ENCODE measurements around the gene OTOS.

OTOS gene

DNA sequence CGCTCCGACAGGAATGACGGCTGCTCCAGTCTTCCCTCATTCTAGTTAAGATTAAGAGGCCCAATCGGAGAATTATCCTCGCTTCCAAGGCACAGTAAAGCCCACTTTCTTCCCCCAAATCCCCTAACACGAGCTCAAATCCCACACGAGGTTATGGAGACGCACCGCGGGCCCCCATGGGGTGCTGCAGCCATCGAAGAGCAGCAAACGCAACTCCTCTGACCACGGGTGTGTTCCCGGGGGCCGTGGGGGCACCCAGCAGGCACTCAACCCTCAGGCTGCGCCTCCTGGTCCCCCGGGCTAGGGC, 4.8 kb downstream of the OTOS start:
- no peak for DNase-seq

DNA sequence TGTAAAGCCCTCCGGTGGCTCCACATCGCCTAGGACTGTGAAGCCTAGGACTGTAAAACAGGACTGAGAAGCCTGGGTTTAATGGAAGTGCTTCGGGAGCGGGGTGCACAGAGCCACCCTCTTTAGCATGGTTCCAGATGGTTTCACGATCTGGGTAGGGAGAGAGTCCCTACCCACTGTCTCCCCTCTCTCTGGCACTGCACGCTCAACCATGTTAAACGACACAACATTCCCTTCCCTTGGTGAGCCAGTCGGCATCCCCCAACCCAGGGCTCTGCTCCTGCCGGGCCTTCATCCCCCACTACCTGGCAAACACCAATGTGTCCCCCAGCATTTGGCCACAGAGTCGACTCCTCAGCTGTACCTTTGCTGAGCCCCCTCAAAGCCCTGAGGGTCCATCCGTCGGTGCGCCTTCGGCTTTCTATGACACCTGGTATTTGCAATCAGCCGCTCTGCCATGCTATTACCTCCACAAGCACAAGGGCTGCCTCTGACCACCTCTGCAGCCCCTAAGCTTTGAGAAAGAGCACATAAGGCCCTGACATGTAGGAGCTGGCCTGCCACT, 5.4 kb downstream of the OTOS start:
- no peak for DNase-seq

DNA sequence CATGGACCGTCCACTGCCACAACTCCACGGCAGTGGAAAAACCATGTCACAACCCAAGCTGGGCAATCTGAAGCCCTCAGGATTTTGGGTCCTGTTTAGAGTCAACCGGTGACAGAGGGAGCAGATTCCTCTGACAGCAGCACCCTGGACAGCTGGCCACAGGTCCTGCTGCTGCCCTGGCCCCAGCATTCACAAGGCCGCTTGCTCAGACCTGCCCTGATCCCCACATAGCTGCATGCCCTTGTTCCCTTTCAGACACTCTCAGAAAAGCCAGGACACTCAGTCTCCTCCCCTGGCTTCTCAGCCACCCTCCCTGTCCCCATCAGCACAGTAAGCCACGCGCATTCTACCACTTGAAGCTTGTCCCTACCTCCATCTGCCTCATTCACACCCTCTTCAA, 6.0 kb downstream of the OTOS start:
- DNase-seq: no peak

- no peak for DNase-seq
Measured at GRCh38 chr2:240133401-240133800, 7.1 kb downstream of the OTOS start.

- DNase-seq: no peak
Measured at GRCh38 chr2:240132651-240132980, 7.8 kb downstream of the OTOS start.

DNA sequence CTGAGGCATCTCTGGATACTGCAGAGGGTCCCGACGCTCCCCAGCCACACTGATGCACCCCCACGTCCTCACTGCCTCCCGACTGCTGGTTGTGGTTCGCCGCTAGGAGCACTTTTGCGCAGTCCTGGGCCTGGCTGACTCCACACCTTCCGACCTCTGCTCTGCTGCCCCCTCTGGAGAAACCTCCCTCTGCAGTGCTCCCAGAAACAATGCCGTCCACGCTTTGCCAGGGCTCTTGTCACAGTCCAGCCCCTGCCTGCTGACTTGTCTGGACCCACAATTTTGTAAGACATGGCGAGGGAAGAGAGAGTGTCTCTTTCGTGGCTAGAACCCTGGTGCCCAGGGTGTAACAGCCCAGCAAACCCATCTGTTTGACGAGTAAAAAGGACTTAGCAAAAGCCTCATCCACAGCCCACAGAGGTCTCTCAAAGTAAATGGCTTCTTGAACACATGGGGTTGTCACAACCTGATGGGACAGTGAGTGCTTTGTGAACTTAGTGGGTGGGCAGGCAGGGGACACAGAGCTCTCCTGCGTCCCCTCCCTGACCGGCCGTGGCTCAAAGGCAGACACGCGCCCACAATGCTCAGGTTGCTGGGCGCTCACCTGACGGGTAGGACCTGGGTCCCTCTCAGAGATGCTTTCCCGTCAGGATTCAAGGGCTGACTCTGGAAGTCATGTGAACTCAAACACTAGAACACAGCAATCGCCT, 8.4 kb downstream of the OTOS start:
- DNase-seq: no peak

DNA sequence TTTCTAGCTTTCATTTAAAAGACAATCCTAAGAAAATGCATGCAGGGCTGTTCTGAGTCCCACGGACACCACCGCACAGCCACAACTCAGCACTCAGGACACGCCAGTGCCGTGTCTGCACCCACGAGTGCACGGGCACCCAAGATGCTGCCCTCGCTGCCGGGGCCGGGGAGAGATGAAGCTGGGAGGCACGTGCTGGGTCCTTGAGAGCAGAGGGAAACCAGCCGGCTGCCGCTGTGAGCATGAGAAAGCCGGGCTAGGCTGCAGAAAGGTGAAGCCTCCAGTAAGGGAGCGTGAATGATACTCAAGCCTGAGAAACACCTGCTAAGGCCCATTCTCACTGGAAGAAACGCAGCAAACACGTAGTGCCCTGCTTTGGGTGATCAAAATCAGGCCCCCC, 9.2 kb downstream of the OTOS start:
- no peak for DNase-seq

GRCh38 chr2:240130393-240131195, 9.9 kb downstream of the OTOS start:
- no peak for DNase-seq

DNA sequence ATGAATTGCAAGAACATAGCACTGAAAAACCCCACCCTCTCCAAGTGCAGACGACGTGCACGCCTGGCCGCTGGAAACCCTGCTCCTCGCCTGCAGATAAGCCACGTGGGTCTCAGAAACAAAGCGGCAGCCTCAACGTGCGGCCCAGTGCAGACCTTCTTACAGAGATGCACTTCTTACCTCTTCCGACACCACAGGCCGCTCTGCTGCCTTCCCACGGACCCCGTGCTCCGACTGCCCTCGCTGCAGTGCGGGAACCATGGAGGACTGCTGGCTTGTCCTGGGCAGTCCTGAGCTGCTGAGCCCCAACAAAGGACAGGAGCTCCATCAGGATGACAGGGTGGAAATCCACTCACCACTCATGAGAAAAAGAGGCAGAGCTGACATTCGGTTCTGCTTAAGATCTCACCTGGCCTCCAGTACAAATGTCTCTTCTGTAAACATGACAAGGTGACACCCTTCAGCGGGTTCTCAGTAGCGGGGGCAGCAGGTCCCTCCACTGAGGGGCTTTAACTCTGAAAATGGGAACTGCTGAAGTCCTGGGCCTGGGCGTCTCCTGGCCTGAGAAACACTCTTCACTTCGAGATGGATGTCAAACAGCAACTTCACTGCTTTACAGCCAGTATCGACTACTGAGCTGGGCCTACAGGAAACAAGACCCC, 10.6 kb downstream of the OTOS start:
- no peak for DNase-seq

- DNase-seq: no peak
Measured at GRCh38 chr2:240129311-240129710, 11.1 kb downstream of the OTOS start.

DNA sequence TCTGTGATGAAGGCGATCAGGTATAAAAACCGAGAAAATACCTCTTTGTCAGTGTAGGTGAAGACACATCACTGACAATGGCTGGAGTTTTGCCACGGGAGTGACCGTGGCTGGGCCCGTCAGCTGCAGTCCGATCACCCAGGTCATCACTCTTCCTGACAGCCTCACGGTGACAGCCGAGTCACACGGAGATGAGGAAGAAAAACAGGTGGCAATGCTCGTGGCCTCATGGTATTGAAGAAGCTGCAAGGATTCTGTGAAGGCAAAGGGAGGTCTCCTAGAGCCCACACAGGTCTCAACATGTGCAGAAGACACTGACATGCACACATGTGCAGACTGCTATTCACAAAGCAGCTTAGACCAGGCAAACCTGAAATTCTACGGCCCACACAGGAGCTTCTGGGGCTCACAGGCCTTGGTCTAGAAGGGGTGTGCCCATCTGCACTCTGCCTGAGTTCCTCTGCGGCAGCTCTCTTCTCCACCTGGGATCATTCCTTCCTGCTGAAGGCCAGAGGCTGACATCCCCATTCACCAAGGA, 11.8 kb downstream of the OTOS start:
- DNase-seq: no peak

- DNase-seq: no peak
Measured at GRCh38 chr2:240127911-240128607, 12.4 kb downstream of the OTOS start.

GRCh38 chr2:240127191-240127750, 13.2 kb downstream of the OTOS start:
- DNase-seq: no peak

DNA sequence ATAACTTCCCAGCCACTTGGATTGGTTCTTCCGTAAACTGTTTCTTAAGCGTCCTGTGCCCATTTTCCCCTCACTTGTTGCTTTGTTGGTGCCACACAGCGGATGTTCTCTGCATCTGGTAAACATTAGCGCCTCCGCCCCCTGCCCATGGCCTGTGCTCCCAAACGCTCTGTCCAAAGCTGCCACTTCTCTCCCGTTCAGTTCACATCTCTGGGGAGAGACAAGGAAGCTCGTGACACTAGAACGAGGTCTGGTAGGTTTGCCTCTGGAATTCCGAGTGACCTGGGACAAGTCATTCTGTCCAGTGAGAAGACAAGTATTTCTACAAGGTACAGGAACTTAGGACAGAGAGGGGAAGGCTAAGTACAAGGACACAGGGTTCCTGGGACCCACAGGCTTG, 13.7 kb downstream of the OTOS start:
- DNase-seq: no peak

DNA sequence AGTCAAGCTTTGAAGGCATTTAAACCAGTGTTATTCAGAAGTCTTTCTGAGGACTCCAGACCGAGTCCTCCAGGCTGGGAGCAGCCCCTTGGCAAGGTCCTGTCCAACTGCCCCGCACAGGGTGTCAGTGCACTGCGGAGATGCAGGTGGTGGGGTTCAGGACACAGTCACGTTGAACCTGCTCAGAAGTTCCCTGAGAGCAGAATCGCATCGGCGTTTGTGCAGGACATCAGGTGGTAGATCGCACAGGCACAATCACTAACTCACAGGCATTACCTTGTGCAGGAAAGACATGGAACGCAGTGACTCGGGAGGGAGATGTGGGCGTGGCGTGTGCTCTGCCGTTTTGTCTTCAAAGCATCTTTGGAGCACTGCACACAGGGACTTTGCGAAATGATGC, 14.7 kb downstream of the OTOS start:
- DNase-seq: no peak

- DNase-seq: no peak
Measured at GRCh38 chr2:240124651-240125030, 15.8 kb downstream of the OTOS start.

- no peak for DNase-seq
Measured at GRCh38 chr2:240123821-240124650, 16.4 kb downstream of the OTOS start.

DNA sequence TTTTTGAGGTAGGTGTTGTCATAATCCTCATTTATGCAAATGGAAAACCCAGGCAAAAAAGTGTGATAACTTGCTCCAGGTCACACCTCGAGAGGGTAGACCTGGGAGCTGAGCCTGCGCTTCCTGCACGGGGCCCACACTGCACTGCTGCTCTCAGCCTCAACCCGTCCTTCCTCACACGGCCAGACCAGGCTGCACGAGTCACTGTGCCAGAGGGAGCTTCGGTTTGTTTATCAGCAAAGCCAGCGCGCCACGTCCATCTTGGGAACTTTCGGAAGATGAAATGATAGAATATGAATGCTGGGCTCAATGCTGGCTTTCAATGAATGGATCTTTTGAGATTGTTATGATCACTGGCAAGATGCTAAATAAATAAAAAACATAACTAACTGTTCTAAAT, 18.8 kb downstream of the OTOS start:
- peak in 1 of 2 experiments; percentile 40 for DNase-seq

DNA sequence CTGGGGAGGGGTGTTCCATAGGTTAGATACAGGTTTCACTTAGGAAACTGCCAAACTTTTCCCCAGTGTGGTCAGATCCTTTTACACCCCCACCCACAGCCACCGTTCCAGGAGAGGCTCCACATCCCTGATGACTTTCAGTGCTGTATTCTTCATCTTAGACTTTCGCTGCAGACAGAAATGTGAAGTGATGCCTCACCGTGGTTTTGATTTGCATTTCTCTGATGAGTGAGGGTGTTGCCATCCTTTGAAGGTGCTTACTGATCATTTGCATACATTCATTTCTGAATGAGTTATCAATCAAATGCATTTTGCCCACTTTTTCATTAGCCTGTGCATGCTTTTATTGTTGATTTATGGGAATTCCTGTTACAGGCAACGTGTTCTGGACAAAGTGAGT, 19.3 kb downstream of the OTOS start:
- peak; percentile 33 to 40 for DNase-seq

DNA sequence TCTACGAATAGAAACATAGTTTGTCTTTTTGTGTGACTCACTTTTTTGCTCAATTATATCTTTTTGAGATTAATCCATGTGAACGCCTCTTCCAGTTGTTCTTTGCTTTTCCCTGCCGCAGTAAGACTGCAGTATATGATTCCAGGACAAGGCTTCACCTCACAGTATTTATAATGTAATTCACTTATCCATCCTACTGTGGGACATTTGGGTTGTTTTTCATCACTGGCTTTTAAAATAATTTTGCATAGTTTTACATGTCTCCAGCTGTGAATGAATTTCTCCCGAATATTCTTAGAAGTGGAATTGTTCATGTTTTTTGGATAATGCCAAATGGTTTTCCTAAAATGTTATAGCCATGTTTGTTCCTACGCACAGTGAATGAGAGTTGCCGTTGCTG, 26.2 kb downstream of the OTOS start:
- DNase-seq: no peak

DNA sequence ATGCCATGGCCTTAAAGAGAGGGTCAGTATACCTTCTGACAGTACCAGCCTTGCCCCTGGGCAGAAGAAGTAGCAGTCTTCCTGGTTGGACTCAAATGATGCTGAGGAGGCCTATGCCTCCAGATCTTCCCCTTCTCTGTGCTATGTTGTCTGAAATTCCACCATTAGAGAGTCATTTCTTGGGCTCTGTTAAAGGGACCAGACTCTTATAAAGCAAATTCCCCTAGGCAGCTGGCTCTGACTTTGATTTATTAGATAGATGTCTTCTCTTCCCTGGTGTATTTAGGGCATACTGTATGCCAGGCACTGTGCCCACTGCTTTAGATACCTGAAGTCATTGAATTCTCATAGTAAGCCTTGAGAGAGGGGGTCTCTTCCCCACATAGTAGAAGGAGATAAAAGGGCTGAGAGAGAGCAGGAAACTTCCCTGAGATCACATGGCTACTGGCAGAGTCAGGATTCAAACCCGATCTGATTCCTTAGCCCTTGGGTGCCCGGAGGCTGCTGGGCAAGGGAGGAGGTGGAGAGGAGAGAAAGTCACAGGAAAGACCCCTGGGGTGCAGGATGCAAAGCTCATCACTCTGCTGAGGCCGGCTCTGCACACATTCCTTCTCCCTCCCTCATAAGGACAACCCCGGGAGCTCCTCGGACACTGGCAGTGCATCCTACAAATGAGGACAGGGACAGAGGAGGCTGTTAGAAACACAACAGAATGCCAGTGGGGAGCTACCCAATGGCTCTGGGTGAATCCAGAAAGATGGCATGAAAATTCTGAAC, 27.4 kb downstream of the OTOS start:
- no peak for DNase-seq
